Heart left ventricle (tissue), 16 donors: Measurements from ENCODE around the gene TCAP. TPM values are rescaled to one million over a fixed set of nuclear protein-coding genes. Genes with fewer than 3 reads are reported as not detected.

Experiments
- ATAC-seq, 4 donors: fragments of 200-7000 bp; cut with Tn5 transposase; one replicate each; pipeline ENCODE4 v1.9.1; 2020 to 2022; ENCODE audit warnings: moderate library complexity in 4 of 4, mild to moderate bottlenecking in 3 of 4, moderate number of reproducible peaks in 1 of 4
- DNase-seq, 5 donors: peaks; one replicate each; pipeline ENCODE4 v3.0.0-alpha.2; 2020
- H3K27ac ChIP-seq, 12 donors: fragments of 200-600 bp; sonication (generic) in 4 of 12; one replicate each; pipeline versions ENCODE4 v1.5.0 to v1.8.0; 2016 to 2022; ENCODE audit warnings: mild to moderate bottlenecking in 2 of 12
- H3K27me3 ChIP-seq, 9 donors: fragments of 200-600 bp; sonication (generic) in 2 of 9; one replicate each; pipeline versions ENCODE4 v1.5.1 to v1.8.0; 2016 to 2022; ENCODE audit warnings: mild to moderate bottlenecking in 3 of 9
- H3K36me3 ChIP-seq, 9 donors: fragments of 200-600 bp; sonication (generic) in 2 of 9; one replicate each; pipeline versions ENCODE4 v1.5.0 to v1.8.0; 2018 to 2022; ENCODE audit warnings: mild to moderate bottlenecking in 2 of 9
- H3K4me1 ChIP-seq, 12 donors: fragments of 200-600 bp; sonication (generic) in 4 of 12; one replicate each; pipeline versions ENCODE4 v1.5.0 to v1.8.0; 2016 to 2022; ENCODE audit warnings: mild to moderate bottlenecking in 3 of 12
- H3K4me3 ChIP-seq, 12 donors: fragments of 200-600 bp; sonication (generic) in 4 of 12; one replicate each; pipeline versions ENCODE4 v1.5.0 to v1.8.0; 2017 to 2022; ENCODE audit warnings: mild to moderate bottlenecking in 9 of 12, moderate library complexity in 4 of 12
- H3K9me3 ChIP-seq, 12 donors: fragments of 200-600 bp; sonication (generic) in 4 of 12; one replicate each; pipeline versions ENCODE4 v1.5.0 to v1.8.0; 2016 to 2022; ENCODE audit warnings: mild to moderate bottlenecking in 1 of 12
- POLR2A ChIP-seq, 2 donors: fragments of 450-650 bp; IDR thresholded peaks; one replicate each; pipeline ENCODE4 v1.6.1; 2017; ENCODE audit warnings: antibody characterized with exemption in 2 of 2, mild to moderate bottlenecking in 2 of 2, moderate library complexity in 2 of 2
- WGBS, 4 donors: extraction: QIAGEN DNeasy Blood & Tissue Kit in 2 of 4; methylation state at CpG; one replicate each; pipeline versions ENCODE4 v1.1.5 to v1.1.7; 2013 to 2018; 5-methylcytosine and 5-hydroxymethylcytosine counted together
- intact Hi-C, 10 donors: fragments of 100-400 bp; cut with DNase I; formaldehyde crosslinking; loops; one replicate each; pipeline versions ENCODE4 v1.11.1 to v1.14.2; 2022
- polyA plus RNA-seq, 2 donors: library from polyadenylated mRNA; stranded (reverse); fragments of 200-250 nt; gene quantifications; one replicate each; pipeline ENCODE4 v1.2.3, GENCODE V29; 2013
- total RNA-seq, 9 donors: library from RNA; depleted of rRNA in 2 of 9; stranded (reverse); fragments of >200 nt in 2 of 9; fragmentation: NEBNext Ultra II Directional in 3 of 9; extraction: Animal tissue kit (Norgen Biotek cat#: 25700) in 3 of 9; gene quantifications; one replicate each; pipeline versions ENCODE4 v1.1.0 to v1.2.4, GENCODE V29; 2016 to 2023
- TF ChIP-seq, protein P1 (sequence below), 12 donors: fragments of 200-600 bp; sonication (generic) in 4 of 12; IDR thresholded peaks; one replicate each; pipeline versions ENCODE4 v1.5.0 to v1.8.0; 2018 to 2022; ENCODE audit warnings: antibody characterized with exemption in 12 of 12, mild to moderate bottlenecking in 5 of 12
- donor health status: ischemic (EF 13 %, LVEDD 7.1; RV severe dilation, severe dysfunction).
- donor health status: healthy with polysubstance abuse.
- donor health status: DM: no; HTN: yes; CAD: no.
- donor health status: DM: no; HTN: no; CAD: no.
- donor health status: ischemic (EF 25% LVEDD 6.9; RV normal size, moderate dysfunction).
- donor health status: ischemic (EF 25% LVEDD 5.7; RV mildly dilated, moderate dysfunction).
- donor health status: healthy.
- donor health status: DM: yes; HTN: yes; CAD: no.
- donor health status: ischemic (EF 35%, LVEDD 5.7; RV mildly dilated, moderate dysfunction).
- donor health status: nonischemic (EF 11% LVEDD 7.7; RV severe dilation, severe dysfunction).
- donor health status: DM: yes; HTN: yes; CAD: no.
- donor health status: PGD.
- donor health status: ischemic (EF 29% LVEDD 5.4; RV normal size, mild dysfunction).
- donor health status: nonischemic (EF 23%, LVEDD 6.1; RV moderate dilation, normal function).

TCAP gene
- total and polyA plus RNA-seq, 11 donors, result 2,028 to 9,343 (median 4,137) TPM

DNA sequence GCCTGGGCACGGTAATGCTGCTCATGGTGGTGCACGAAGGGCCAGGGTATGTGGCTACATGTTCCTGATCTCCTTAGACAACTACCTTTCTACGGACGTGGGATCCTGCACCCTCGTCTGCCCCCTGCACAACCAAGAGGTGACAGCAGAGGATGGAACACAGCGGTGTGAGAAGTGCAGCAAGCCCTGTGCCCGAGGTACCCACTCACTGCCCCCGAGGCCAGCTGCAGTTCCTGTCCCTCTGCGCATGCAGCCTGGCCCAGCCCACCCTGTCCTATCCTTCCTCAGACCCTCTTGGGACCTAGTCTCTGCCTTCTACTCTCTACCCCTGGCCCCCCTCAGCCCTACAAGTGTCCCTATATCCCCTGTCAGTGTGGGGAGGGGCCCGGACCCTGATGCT, 46.7 kb downstream of the TCAP start:
- TF ChIP-seq POLR2A (IDR thresholded peaks at IDR 0.05), result no peak
- TF ChIP-seq, protein P1, sequence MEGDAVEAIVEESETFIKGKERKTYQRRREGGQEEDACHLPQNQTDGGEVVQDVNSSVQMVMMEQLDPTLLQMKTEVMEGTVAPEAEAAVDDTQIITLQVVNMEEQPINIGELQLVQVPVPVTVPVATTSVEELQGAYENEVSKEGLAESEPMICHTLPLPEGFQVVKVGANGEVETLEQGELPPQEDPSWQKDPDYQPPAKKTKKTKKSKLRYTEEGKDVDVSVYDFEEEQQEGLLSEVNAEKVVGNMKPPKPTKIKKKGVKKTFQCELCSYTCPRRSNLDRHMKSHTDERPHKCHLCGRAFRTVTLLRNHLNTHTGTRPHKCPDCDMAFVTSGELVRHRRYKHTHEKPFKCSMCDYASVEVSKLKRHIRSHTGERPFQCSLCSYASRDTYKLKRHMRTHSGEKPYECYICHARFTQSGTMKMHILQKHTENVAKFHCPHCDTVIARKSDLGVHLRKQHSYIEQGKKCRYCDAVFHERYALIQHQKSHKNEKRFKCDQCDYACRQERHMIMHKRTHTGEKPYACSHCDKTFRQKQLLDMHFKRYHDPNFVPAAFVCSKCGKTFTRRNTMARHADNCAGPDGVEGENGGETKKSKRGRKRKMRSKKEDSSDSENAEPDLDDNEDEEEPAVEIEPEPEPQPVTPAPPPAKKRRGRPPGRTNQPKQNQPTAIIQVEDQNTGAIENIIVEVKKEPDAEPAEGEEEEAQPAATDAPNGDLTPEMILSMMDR (IDR thresholded peaks at IDR 0.05), result no peak
- Histone ChIP-seq H3K27me3 (no peaks in the 10 kb centered on the region), H3K9me3 (no peaks in the 10 kb centered on the region), H3K36me3 (peaks cover 0 to 95% (median 89%) of the 10 kb centered on the region in 9 donors), H3K4me3 (no peak overlapping the region), H3K27ac (no peak overlapping the region), H3K4me1 (peaks cover 0 to 16% (median 4%) of the 10 kb centered on the region in 12 donors)
- DNase-seq, result peak in 1 of 5 donors; percentile 26
- intact Hi-C loops, result no loop called here
- ATAC-seq, result no peak
- 88 to 89% (median 89%) methylated on average over 10 of the region's 10 CpGs for WGBS, 4 donors

DNA sequence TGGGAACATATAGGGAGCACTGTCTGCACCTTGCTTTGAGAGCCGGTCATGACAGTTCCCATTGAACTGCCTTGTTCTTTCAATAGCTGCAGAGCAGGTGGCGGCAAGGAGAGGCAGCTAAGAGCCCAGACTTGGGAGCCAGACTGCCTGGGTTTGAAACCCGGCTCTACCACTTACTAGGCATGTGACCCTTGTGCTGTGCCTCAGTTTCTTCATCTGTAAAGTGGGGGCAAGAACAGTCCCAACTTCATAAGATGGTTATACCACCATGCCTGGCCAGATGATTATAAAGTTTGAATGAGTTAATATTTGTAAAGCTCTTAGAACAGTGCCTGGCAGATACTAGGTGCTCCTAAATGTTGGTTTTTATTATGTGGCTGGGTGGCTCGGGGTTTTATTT, 49.1 kb downstream of the TCAP start:
- WGBS, 4 donors, result 86 to 98% (median 94%) methylated on average over 4 of the region's 4 CpGs
- peaks cover 0 to 95% (median 74%) of the 10 kb centered on the region in 9 donors for H3K36me3 ChIP-seq
- DNase-seq (no peak), ATAC-seq (no peak)
- no peaks in the 10 kb centered on the region for H3K27me3 ChIP-seq
- peaks cover 0 to 17% (median 4%) of the 10 kb centered on the region in 12 donors for H3K4me1 ChIP-seq
- no peak overlapping the region for H3K4me3 ChIP-seq
- no peaks in the 10 kb centered on the region for H3K9me3 ChIP-seq
- TF ChIP-seq, protein P1 (IDR thresholded peaks at IDR 0.05), result no peak
- TF ChIP-seq POLR2A (IDR thresholded peaks at IDR 0.05), result no peak
- no peak overlapping the region for H3K27ac ChIP-seq
- intact Hi-C loops, result no loop called here

- H3K4me1 ChIP-seq, result peaks cover 0 to 17% (median 4%) of the 10 kb centered on the region in 12 donors
- ATAC-seq, result peak in 1 of 4 donors; percentile 18
- peak overlapping the region in 3 of 12 donors; percentile 23 to 60 (median 51) for H3K27ac ChIP-seq
- DNase-seq, result no peak
- no peaks in the 10 kb centered on the region for H3K9me3 ChIP-seq
- no peaks in the 10 kb centered on the region for H3K27me3 ChIP-seq
- WGBS, 4 donors, result 85 to 93% (median 91%) methylated on average over 13 to 18 of the region's 18 CpGs
- TF ChIP-seq, protein P1 (IDR thresholded peaks at IDR 0.05), result no peak
- no peak for TF ChIP-seq POLR2A (IDR thresholded peaks at IDR 0.05)
- peaks cover 0 to 96% (median 74%) of the 10 kb centered on the region in 9 donors for H3K36me3 ChIP-seq
- intact Hi-C loops, result no loop called here
- H3K4me3 ChIP-seq, result no peak overlapping the region
Measured at GRCh38 chr17:39715375-39716072, 50.4 kb downstream of the TCAP start.

Other genes with a start within 250 kb of the TCAP start
- 10 to 100 TPM; 18.0 to 29.4 (median 20.8) TPM for gene MED1, start 214.1 kb upstream of the TCAP start, total RNA-seq
- 10 to 100 TPM in 1 of 2 donors, 1 to 10 TPM in 1; 7.2 to 14.7 TPM for gene MED1, start 214.1 kb upstream of the TCAP start, polyA plus RNA-seq
- gene CDK12, start 203.9 kb upstream of the TCAP start, total RNA-seq, result 10 to 100 TPM; 15.8 to 34.3 (median 23.1) TPM
- 10 to 100 TPM in 1 of 2 donors, 1 to 10 TPM in 1; 7.0 to 12.6 TPM for gene CDK12, start 203.9 kb upstream of the TCAP start, polyA plus RNA-seq
- gene NEUROD2, start 57.4 kb upstream of the TCAP start, total RNA-seq, result not detected
- gene NEUROD2, start 57.4 kb upstream of the TCAP start, polyA plus RNA-seq, result not detected
- gene PPP1R1B, start 38.4 kb upstream of the TCAP start, total RNA-seq, result 1 to 10 TPM in 4 of 9 donors, under 1 TPM in 4, not detected in 1; 0.54 to 5.8 (median 0.88) TPM
- gene PPP1R1B, start 38.4 kb upstream of the TCAP start, polyA plus RNA-seq, result 1 to 10 TPM in 1 of 2 donors, under 1 TPM in 1; 0.61 to 2.5 TPM
- gene STARD3, start 28.2 kb upstream of the TCAP start, total RNA-seq, result 10 to 100 TPM; 14.1 to 36.5 (median 19.3) TPM
- gene STARD3, start 28.2 kb upstream of the TCAP start, polyA plus RNA-seq, result 10 to 100 TPM; 24.2 to 57.2 TPM
- 1 to 10 TPM; 2.4 to 7.9 (median 6.0) TPM for gene PNMT, start 3.1 kb downstream of the TCAP start, total RNA-seq
- gene PNMT, start 3.1 kb downstream of the TCAP start, polyA plus RNA-seq, result 10 to 100 TPM; 13.0 to 15.6 TPM
- 10 to 100 TPM in 7 of 9 donors, 1 to 10 TPM in 2; 8.0 to 18.8 (median 13.1) TPM for gene PGAP3, start 22.7 kb downstream of the TCAP start, total RNA-seq
- gene PGAP3, start 22.7 kb downstream of the TCAP start, polyA plus RNA-seq, result 10 to 100 TPM; 13.3 to 13.8 TPM
- gene ERBB2, start 34.7 kb downstream of the TCAP start, total RNA-seq, result 10 to 100 TPM; 51.4 to 95.1 (median 79.3) TPM
- 10 to 100 TPM; 29.7 to 77.4 TPM for gene ERBB2, start 34.7 kb downstream of the TCAP start, polyA plus RNA-seq
- 10 to 100 TPM; 34.3 to 98.1 (median 53.3) TPM for gene MIEN1, start 65.2 kb downstream of the TCAP start, total RNA-seq
- gene MIEN1, start 65.2 kb downstream of the TCAP start, polyA plus RNA-seq, result 100 to 1,000 TPM in 1 of 2 donors, 10 to 100 TPM in 1; 87.6 to 159 TPM
- gene GRB7, start 72.6 kb downstream of the TCAP start, total RNA-seq, result 1 to 10 TPM in 7 of 9 donors, under 1 TPM in 2; 0.48 to 8.2 (median 1.7) TPM
- 1 to 10 TPM in 1 of 2 donors, under 1 TPM in 1; 0.57 to 1.3 TPM for gene GRB7, start 72.6 kb downstream of the TCAP start, polyA plus RNA-seq
- 1 to 10 TPM in 2 of 9 donors, under 1 TPM in 7; 0.07 to 6.9 (median 0.22) TPM for gene IKZF3, start 199.0 kb downstream of the TCAP start, total RNA-seq
- gene IKZF3, start 199.0 kb downstream of the TCAP start, polyA plus RNA-seq, result under 1 TPM; 0.08 to 0.11 TPM
- gene ZPBP2, start 202.9 kb downstream of the TCAP start, total RNA-seq, result not detected
- gene ZPBP2, start 202.9 kb downstream of the TCAP start, polyA plus RNA-seq, result not detected